IPS-18a (cell line): ENCODE measurements around the gene SMAP1.

Experiments used
- H3K27ac ChIP-seq: one replicate; pipeline ENCODE4 v1.5.1; 2013; ENCODE audit warnings: low read length
- H3K27me3 ChIP-seq: one replicate; pipeline ENCODE4 v1.6.1; 2013; ENCODE audit warnings: mild to moderate bottlenecking, low read length; ENCODE audit not compliant: control insufficient read depth, insufficient read depth
- H3K36me3 ChIP-seq: one replicate; pipeline ENCODE4 v1.6.1; 2013; ENCODE audit warnings: low read depth, low read length; ENCODE audit not compliant: control insufficient read depth
- H3K4me1 ChIP-seq: one replicate; pipeline ENCODE4 v1.6.1; 2013; ENCODE audit warnings: low read depth, low read length; ENCODE audit not compliant: control insufficient read depth
- H3K4me3 ChIP-seq: one replicate; pipeline ENCODE4 v1.5.1; 2013; ENCODE audit warnings: low read length
- H3K9ac ChIP-seq: one replicate; pipeline ENCODE4 v1.6.1; 2013; ENCODE audit warnings: mild to moderate bottlenecking, low read length, moderate library complexity
- H3K9me3 ChIP-seq: one replicate; pipeline ENCODE4 v1.6.1; 2013; ENCODE audit warnings: low read depth, low read length; ENCODE audit not compliant: control insufficient read depth

The SMAP1 gene

GRCh38 chr6:70821751-70822150 is 154.1 kb downstream of the SMAP1 start:
- no peaks in the 10 kb centered on the region for H3K27me3 ChIP-seq
- no peaks in the 10 kb centered on the region for H3K4me1 ChIP-seq
- no peak overlapping the region for H3K27ac ChIP-seq
- no peaks in the 10 kb centered on the region for H3K9me3 ChIP-seq
- H3K9ac ChIP-seq: no peak overlapping the region
- no peak overlapping the region for H3K4me3 ChIP-seq
- no peaks in the 10 kb centered on the region for H3K36me3 ChIP-seq

- Histone ChIP-seq H3K9ac (no peak overlapping the region), H3K36me3 (no peaks in the 10 kb centered on the region), H3K27ac (no peak overlapping the region), H3K9me3 (no peaks in the 10 kb centered on the region), H3K4me3 (no peak overlapping the region), H3K27me3 (no peaks in the 10 kb centered on the region), H3K4me1 (no peaks in the 10 kb centered on the region)
These were observed 156.0 kb downstream of the SMAP1 start for GRCh38 chr6:70823651-70824050.

DNA sequence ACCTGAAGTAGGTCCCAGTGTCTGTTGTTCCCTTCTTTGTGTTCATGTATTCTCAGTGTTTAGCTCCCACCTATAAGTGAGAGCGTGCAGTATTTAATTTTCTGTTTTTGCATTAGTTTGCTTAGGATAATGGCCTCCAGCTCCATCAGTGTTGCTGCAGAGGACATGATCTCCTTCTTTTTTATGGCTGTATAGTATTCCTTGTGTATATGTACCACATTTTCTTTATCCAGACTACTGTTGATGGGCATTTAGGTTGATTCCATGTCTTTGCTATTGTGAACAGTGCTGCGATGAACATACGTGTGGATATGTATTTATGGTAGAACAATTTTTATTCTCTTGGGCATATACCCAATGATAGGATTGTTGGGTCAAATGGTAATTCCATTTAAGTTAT is 163.7 kb downstream of the SMAP1 start:
- Histone ChIP-seq H3K27ac (no peak overlapping the region), H3K27me3 (no peaks in the 10 kb centered on the region), H3K9ac (no peak overlapping the region), H3K36me3 (no peaks in the 10 kb centered on the region), H3K9me3 (no peaks in the 10 kb centered on the region), H3K4me3 (no peak overlapping the region), H3K4me1 (no peaks in the 10 kb centered on the region)

DNA sequence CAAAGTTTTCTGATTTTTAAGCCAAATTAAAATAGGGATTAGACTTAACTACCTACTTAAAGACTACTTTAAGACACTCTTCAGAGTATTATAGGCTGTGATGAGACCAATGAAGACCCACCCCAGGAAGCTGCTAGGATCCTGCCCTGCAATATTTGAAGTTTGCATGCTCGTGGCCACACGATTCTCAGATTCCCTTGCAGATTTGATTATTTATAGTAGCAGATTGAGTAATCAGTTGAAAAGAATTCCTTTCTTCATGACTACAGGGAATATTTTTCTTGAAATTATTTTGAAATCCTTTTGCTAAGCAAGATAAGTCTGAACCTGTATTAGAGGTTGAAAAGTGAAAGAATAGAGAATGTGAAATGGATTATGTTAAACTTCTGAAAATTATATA is 166.8 kb downstream of the SMAP1 start:
- Histone ChIP-seq H3K36me3 (no peaks in the 10 kb centered on the region), H3K9me3 (no peaks in the 10 kb centered on the region), H3K27me3 (no peaks in the 10 kb centered on the region), H3K4me3 (no peak overlapping the region), H3K9ac (no peak overlapping the region), H3K4me1 (no peaks in the 10 kb centered on the region), H3K27ac (no peak overlapping the region)

DNA sequence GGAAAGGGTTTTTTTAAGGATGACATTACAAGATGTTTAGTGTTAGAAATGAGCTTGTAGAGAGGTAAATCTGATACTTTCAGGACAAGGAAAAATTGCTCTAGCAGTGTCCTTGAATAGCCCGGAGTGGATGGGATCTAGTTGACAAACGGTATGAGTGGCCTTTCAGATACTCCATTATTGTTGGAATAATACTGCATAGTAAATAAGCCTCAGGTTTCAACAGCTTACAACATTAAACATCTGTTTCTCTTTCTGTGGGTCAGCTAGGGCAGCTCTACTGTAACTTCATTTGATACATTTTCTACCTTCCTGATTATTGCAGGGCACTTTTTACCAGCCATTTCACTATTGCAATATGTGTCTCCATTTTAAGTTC is 171.2 kb downstream of the SMAP1 start:
- Histone ChIP-seq H3K4me3 (no peak overlapping the region), H3K36me3 (no peaks in the 10 kb centered on the region), H3K4me1 (no peaks in the 10 kb centered on the region), H3K27me3 (no peaks in the 10 kb centered on the region), H3K27ac (no peak overlapping the region), H3K9ac (no peak overlapping the region), H3K9me3 (no peaks in the 10 kb centered on the region)

DNA sequence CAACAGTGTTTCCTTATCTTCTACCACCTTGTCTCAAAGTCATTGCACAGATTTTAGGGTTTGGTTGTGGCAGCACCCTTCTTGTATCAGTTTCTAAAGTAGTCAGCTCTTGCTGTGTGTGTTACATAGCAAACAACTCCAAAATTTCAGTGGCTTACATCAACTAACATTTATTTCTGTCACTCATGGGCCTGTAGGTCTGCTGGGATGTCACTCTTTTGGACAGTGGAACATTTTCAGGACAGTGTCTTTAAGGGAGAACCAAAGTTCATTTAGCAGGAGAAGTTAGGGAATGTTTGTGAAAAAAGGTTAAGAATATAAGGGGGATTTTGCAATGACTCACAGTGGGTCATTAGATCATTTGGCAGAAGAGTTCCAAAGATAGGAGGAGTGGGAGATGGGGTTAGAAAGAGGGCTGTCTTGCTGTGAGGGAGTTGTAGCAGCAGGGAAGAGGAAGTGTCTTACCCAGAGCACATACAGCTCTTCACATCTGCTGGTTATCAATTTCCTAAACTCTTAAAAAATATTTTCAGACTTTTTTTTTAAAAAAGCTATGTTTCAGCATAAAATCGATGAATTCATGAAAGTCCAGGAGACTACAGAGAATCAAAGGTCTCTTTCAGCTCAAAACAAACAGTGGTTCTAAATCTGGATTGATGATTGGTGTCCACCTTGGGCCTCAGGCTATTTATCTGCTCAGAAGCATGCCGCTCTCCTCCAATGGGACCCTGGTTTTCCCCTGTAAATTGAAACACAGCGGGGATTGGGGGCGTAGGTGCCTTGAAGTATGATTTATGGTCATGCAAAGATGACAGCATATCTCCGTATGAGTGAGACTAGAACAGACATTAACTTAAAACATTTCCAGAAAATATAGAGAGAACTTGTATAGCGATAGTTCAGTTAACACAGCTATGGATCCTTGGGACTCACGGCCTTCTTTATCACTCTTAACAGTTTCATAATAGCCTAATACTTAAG is 171.9 kb downstream of the SMAP1 start:
- Histone ChIP-seq H3K9ac (no peak overlapping the region), H3K9me3 (no peaks in the 10 kb centered on the region), H3K27me3 (no peaks in the 10 kb centered on the region), H3K4me1 (no peaks in the 10 kb centered on the region), H3K27ac (no peak overlapping the region), H3K36me3 (no peaks in the 10 kb centered on the region), H3K4me3 (no peak overlapping the region)

DNA sequence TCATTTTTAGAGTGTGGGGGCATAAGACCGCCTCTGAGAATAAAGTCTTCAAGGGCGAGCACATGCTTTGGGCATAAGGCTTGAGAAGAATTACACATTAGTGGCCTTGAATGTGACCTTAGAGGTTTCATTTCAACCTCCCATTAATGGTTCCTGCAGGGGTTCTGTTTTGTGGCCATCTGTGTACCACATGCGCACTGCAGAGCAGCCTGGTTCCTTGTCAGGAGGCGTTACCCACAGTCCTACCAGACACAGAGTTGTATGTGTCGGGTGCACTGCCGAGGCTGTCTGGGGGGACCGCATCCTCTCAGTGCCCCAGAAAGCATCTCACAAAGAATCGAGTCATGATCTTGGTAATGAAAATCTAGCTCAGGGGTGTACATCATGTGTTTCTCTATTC is 173.4 kb downstream of the SMAP1 start:
- Histone ChIP-seq H3K9ac (no peak overlapping the region), H3K36me3 (no peaks in the 10 kb centered on the region), H3K27me3 (no peaks in the 10 kb centered on the region), H3K4me3 (no peak overlapping the region), H3K4me1 (no peaks in the 10 kb centered on the region), H3K9me3 (no peaks in the 10 kb centered on the region), H3K27ac (no peak overlapping the region)

DNA sequence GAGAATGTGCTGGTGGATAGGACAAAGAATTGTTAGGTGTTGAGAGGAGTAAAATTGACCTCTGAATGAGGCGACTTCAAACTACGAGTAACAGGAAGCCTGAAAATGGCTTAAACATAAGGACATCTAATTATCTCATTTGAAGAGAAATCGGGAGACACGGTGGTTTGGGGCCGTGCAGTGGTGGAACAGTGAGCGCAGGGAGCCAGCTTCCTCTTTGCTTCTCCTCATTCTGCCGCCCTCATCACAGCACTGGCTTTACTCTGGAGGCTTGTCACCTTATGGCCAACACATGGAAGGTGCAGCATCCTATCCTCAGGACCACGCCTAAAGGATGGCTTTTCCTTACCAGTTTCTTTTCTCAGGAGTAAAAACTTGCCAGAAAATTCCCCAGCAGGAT is 174.9 kb downstream of the SMAP1 start:
- no peak overlapping the region for H3K4me3 ChIP-seq
- H3K27me3 ChIP-seq: no peaks in the 10 kb centered on the region
- no peak overlapping the region for H3K9ac ChIP-seq
- no peaks in the 10 kb centered on the region for H3K9me3 ChIP-seq
- H3K27ac ChIP-seq: no peak overlapping the region
- H3K36me3 ChIP-seq: no peaks in the 10 kb centered on the region
- H3K4me1 ChIP-seq: no peaks in the 10 kb centered on the region

DNA sequence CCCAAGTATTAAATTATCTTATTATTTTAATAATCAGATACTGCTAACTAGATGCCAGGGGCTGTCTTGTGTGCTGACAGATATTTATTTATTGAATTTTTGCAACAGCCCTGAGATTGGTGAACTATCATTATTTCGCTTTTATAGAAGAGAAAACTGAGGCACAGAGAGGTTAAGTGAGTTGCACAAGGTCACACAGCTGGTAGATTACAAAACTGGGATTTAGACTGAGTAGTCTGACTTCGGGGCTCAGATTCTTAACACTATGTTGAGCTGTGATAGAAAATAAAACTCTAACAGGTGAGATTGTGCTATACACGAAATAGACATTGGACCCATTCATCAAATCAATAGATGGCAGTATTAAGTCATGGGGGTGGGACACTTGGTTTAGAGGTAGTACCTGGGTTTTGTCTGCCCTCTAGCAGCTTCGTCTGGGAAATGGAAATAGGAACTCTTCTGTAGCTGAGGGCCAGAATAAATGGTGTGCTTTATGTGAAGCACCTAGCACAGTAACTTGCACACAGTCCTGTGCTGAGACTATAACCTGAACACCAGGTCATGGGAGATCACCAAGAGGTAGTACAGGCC is 175.7 kb downstream of the SMAP1 start:
- peaks cover 1% of the 10 kb centered on the region for H3K9me3 ChIP-seq
- H3K27me3 ChIP-seq: no peaks in the 10 kb centered on the region
- no peaks in the 10 kb centered on the region for H3K36me3 ChIP-seq
- H3K4me1 ChIP-seq: no peaks in the 10 kb centered on the region
- H3K9ac ChIP-seq: no peak overlapping the region
- no peak overlapping the region for H3K27ac ChIP-seq
- no peak overlapping the region for H3K4me3 ChIP-seq

- no peak overlapping the region for H3K27ac ChIP-seq
- H3K9me3 ChIP-seq: peaks cover 8% of the 10 kb centered on the region
- no peaks in the 10 kb centered on the region for H3K27me3 ChIP-seq
- no peaks in the 10 kb centered on the region for H3K4me1 ChIP-seq
- H3K4me3 ChIP-seq: no peak overlapping the region
- no peak overlapping the region for H3K9ac ChIP-seq
- H3K36me3 ChIP-seq: no peaks in the 10 kb centered on the region
These were observed 176.6 kb downstream of the SMAP1 start for GRCh38 chr6:70844301-70844700.

DNA sequence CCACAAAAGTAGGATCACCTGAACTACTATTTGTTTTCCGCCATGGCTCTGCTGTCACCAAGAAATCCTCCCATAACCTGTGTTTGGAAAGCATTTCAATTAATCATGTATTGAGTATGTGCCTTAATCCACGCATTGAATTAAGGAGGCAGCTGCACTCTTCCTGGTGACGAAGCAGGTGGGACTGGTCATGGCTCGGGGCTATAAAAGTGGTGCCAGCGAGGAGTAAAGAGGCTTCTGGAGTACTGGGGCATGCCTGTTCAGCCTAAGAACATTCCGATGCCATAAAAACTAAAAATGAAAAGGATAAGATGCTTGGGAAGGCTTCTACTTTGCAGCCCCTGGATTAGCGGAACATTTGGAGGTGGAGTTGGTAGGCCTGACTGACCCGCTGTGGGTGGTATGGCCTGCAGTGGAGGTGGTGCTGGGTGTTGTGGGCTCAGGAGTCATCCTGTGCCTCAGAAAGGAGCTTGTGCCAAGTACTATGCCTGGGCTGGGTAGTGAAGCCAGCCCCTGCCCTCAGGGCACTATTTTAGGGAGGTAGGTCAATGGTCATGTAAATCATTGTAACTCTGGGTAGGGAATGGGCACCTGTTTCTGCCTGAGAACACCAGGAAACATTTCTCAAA is 178.6 kb downstream of the SMAP1 start:
- Histone ChIP-seq H3K4me1 (no peaks in the 10 kb centered on the region), H3K27me3 (no peaks in the 10 kb centered on the region), H3K9me3 (peaks cover 8% of the 10 kb centered on the region), H3K27ac (no peak overlapping the region), H3K36me3 (no peaks in the 10 kb centered on the region), H3K4me3 (no peak overlapping the region), H3K9ac (no peak overlapping the region)
